Smooth muscle cell (in vitro differentiated cells): ENCODE results near the gene DGCR2. TPM values are rescaled to one million over a fixed set of nuclear protein-coding genes. Genes with fewer than 3 reads are reported as not detected.

Experiments
- DNase-seq: peaks from one replicate; lab custom pipeline; 2025; ENCODE audit not compliant: unreplicated experiment; lab: John Stamatoyannopoulos, UW
- H2AFZ ChIP-seq: fragments of 200-600 bp; sonication (generic); 2 replicates; pipeline ENCODE4 v1.6.0; 2016; ENCODE audit warnings: antibody characterized with exemption, low read depth, mild to moderate bottlenecking
- H3F3A ChIP-seq: fragments of 200-600 bp; sonication (generic); 2 replicates; pipeline ENCODE4 v1.6.0; 2017; ENCODE audit warnings: antibody characterized with exemption, low read depth
- H3K27ac ChIP-seq: fragments of 200-600 bp; sonication (generic); 2 replicates; pipeline ENCODE4 v1.5.1; 2016; ENCODE audit warnings: low read depth, mild to moderate bottlenecking
- H3K27me3 ChIP-seq: fragments of 200-600 bp; sonication (generic); 2 replicates; pipeline ENCODE4 v1.6.1; 2016; ENCODE audit warnings: low read depth, mild to moderate bottlenecking
- H3K36me3 ChIP-seq: fragments of 200-600 bp; sonication (generic); 2 replicates; pipeline ENCODE4 v1.5.1; 2016; ENCODE audit warnings: low read depth
- H3K4me1 ChIP-seq: fragments of 200-600 bp; sonication (generic); 2 replicates; pipeline ENCODE4 v1.5.1; 2016; ENCODE audit warnings: low read depth
- H3K4me2 ChIP-seq: fragments of 200-600 bp; sonication (generic); 2 replicates; pipeline ENCODE4 v1.6.0; 2016; ENCODE audit warnings: mild to moderate bottlenecking
- H3K4me3 ChIP-seq: fragments of 200-600 bp; sonication (generic); 2 replicates; pipeline ENCODE4 v1.5.1; 2016; ENCODE audit warnings: mild to moderate bottlenecking
- H3K79me2 ChIP-seq: fragments of 200-600 bp; sonication (generic); 2 replicates; pipeline ENCODE4 v1.6.0; 2016; ENCODE audit warnings: low read depth, mild to moderate bottlenecking
- H3K9ac ChIP-seq: fragments of 200-600 bp; sonication (generic); 2 replicates; pipeline ENCODE4 v1.6.0; 2016; ENCODE audit warnings: low read depth
- H3K9me3 ChIP-seq: fragments of 200-600 bp; sonication (generic); replicated peaks from 2 replicates; pipeline ENCODE4 v1.5.1; 2016; ENCODE audit warnings: low read depth
- H4K20me1 ChIP-seq: fragments of 200-600 bp; sonication (generic); 2 replicates; pipeline ENCODE4 v1.6.0; 2016; ENCODE audit warnings: low read depth
- WGBS: methylation state at CpG from one replicate; pipeline ENCODE4 v1.1.7; 2016; ENCODE audit warnings: low lambda C conversion rate; 5-methylcytosine and 5-hydroxymethylcytosine counted together
- polyA plus RNA-seq: library from polyadenylated mRNA; unstranded; fragments of >200 nt; fragmentation: Nextera tagmentation; extraction: Ambion mirVana; gene quantifications from 2 replicates; pipeline ENCODE4 v1.2.1, GENCODE V29; 2016
- total RNA-seq: library from RNA; depleted of rRNA; stranded (reverse); fragments of >200 nt; gene quantifications from 2 replicates; pipeline ENCODE4 v1.2.3, GENCODE V29; 2014
- TF ChIP-seq, protein P1 (sequence below): fragments of 200-600 bp; sonication (generic); IDR thresholded peaks from 2 replicates; pipeline ENCODE4 v1.5.1; 2017; ENCODE audit warnings: borderline replicate concordance, mild to moderate bottlenecking, antibody characterized with exemption; ENCODE audit not compliant: insufficient read depth, poor library complexity, severe bottlenecking

Gene DGCR2
- total and polyA plus RNA-seq, 2 experiments from 2014 or later: 46.7 to 53.2 TPM

DNA sequence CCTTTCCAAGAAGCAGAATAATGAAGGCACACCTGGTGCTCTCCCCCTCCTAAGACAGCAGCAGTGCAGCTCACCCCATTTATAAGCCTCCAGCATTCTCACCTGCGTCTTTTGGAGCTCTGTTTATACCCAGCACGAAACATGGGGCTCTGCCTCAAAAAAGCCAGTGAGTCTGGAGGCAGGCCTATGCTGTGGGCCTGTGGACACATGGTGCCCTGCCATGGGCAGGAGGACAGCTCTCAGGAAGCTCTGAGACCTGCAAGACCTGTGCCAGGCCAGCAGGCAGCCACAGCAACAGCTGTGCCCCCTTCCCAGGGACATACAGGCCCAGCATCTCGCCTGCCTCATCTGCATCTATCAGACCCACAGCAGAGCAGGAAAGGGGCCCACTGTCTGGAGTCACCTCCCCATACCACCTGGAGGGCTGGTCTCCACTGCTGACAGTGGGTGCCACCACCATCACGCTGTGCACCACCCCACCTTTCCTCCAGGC is 64.2 kb downstream of the DGCR2 start:
- H3K4me2 ChIP-seq: no peak overlapping the region
- H2AFZ ChIP-seq: no peak overlapping the region
- H3F3A ChIP-seq: no peaks in the 10 kb centered on the region
- peaks cover 64% of the 10 kb centered on the region for H4K20me1 ChIP-seq
- H3K4me1 ChIP-seq: no peaks in the 10 kb centered on the region
- H3K79me2 ChIP-seq: no peaks in the 10 kb centered on the region
- no peaks in the 10 kb centered on the region for H3K9me3 ChIP-seq
- H3K27ac ChIP-seq: no peak overlapping the region
- no peak overlapping the region for H3K9ac ChIP-seq
- no peaks in the 10 kb centered on the region for H3K27me3 ChIP-seq
- no peaks in the 10 kb centered on the region for H3K36me3 ChIP-seq
- 94% methylated on average over 4 of the region's 4 CpGs for WGBS
- TF ChIP-seq, protein P1, sequence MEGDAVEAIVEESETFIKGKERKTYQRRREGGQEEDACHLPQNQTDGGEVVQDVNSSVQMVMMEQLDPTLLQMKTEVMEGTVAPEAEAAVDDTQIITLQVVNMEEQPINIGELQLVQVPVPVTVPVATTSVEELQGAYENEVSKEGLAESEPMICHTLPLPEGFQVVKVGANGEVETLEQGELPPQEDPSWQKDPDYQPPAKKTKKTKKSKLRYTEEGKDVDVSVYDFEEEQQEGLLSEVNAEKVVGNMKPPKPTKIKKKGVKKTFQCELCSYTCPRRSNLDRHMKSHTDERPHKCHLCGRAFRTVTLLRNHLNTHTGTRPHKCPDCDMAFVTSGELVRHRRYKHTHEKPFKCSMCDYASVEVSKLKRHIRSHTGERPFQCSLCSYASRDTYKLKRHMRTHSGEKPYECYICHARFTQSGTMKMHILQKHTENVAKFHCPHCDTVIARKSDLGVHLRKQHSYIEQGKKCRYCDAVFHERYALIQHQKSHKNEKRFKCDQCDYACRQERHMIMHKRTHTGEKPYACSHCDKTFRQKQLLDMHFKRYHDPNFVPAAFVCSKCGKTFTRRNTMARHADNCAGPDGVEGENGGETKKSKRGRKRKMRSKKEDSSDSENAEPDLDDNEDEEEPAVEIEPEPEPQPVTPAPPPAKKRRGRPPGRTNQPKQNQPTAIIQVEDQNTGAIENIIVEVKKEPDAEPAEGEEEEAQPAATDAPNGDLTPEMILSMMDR: no peak
- H3K4me3 ChIP-seq: no peak overlapping the region
- no peak for DNase-seq

DNA sequence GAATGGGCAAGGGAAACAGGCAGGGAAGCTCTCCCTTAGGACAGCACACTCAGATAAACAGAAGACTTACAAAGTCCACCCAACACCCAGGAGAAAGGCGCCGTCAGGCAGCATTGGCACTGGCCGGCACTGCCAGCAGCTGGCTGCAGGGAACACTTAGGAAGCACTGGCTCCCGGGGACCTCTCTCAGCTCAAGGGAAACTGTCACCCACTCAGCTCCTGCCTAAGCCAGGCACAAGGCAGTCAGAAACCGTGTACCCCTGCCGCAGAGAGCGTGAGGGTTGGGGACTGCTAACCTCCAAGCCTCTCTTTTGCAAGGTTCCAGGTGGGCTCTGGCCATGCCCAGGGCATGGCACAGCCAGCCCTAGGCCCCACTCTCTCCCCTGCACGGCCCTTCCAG is 64.7 kb downstream of the DGCR2 start:
- 99% methylated on average over 8 of the region's 8 CpGs for WGBS
- Histone ChIP-seq H3K4me2 (no peak overlapping the region), H3K27me3 (no peaks in the 10 kb centered on the region), H2AFZ (no peak overlapping the region), H3K36me3 (no peaks in the 10 kb centered on the region), H3K79me2 (no peaks in the 10 kb centered on the region), H3F3A (no peaks in the 10 kb centered on the region), H3K9ac (no peak overlapping the region), H3K4me1 (no peaks in the 10 kb centered on the region), H3K27ac (no peak overlapping the region), H3K4me3 (no peak overlapping the region), H4K20me1 (peaks cover 64% of the 10 kb centered on the region), H3K9me3 (no peaks in the 10 kb centered on the region)
- TF ChIP-seq, protein P1: no peak
- no peak for DNase-seq

DNA sequence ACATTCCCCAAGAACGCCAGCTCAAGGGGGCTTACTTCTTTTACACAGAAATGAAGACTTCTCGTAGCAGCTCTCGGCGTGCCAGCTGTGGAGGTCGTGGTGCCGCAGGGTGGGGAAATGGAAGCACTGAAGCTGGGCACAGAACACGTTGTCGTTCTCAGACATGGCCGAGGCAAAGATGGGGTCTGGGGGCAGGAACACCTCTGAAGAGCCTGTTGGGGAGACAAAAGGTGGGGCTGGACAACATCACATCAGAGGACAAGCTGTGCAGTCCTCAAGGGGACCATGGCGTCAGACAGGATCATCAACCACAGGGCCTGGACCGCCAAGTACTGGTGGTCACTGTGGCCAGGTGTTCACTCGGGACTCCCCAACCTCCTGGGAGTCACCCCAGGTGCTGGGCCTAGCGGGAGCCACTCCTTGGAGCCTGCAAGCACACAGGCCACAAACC is 65.2 kb downstream of the DGCR2 start:
- TF ChIP-seq, protein P1: no peak
- Histone ChIP-seq H3K79me2 (no peaks in the 10 kb centered on the region), H3K4me3 (no peak overlapping the region), H3K9me3 (no peaks in the 10 kb centered on the region), H3K4me2 (no peak overlapping the region), H3F3A (no peaks in the 10 kb centered on the region), H3K27me3 (no peaks in the 10 kb centered on the region), H2AFZ (no peak overlapping the region), H3K36me3 (no peaks in the 10 kb centered on the region), H3K9ac (no peak overlapping the region), H4K20me1 (peaks cover 62% of the 10 kb centered on the region), H3K27ac (no peak overlapping the region), H3K4me1 (no peaks in the 10 kb centered on the region)
- DNase-seq: no peak
- whole genome bisulfite sequencing: 98% methylated on average over 13 of the region's 13 CpGs

DNA sequence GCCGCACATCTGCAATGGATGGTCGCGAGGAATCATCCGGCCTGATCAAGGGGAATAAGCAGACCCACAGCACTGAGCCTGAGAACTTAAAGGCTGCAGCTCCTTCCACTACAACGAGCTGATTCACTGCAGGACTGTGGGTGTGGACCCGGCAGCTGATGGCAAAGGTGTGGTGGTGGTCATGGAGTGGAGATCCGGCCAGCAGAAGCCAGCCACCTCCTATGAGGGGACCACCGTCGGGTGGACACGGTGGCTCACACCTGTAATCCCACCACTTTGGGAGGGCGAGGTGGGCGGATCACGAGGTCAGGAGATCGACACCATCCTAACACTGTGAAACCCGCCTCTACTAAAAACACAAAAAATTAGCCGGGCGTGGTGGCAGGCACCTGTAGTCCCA is 66.4 kb downstream of the DGCR2 start:
- no peak overlapping the region for H2AFZ ChIP-seq
- H3F3A ChIP-seq: no peaks in the 10 kb centered on the region
- H3K9me3 ChIP-seq: no peaks in the 10 kb centered on the region
- no peak overlapping the region for H3K27ac ChIP-seq
- no peak overlapping the region for H3K9ac ChIP-seq
- H3K4me1 ChIP-seq: no peaks in the 10 kb centered on the region
- H3K79me2 ChIP-seq: no peaks in the 10 kb centered on the region
- TF ChIP-seq, protein P1: no peak
- no peaks in the 10 kb centered on the region for H3K36me3 ChIP-seq
- H3K4me2 ChIP-seq: no peak overlapping the region
- H3K27me3 ChIP-seq: no peaks in the 10 kb centered on the region
- no peak overlapping the region for H3K4me3 ChIP-seq
- 98% methylated on average over 17 of the region's 17 CpGs for WGBS
- H4K20me1 ChIP-seq: peaks cover 61% of the 10 kb centered on the region
- no peak for DNase-seq
